SU-DHL-6 (cell line): ENCODE results near the gene NDUFC2.
"Not testable (repeated sequence)": the region's sequence is repeated elsewhere in the genome, so short reads cannot be mapped to it uniquely, and the experiment has no call there.

ENCODE experiments used
- H2AFZ ChIP-seq: fragments of 200-600 bp; sonication (generic); 2 replicates; pipeline ENCODE4 v1.6.1; 2014; ENCODE audit warnings: low read depth, mild to moderate bottlenecking, moderate library complexity, mixed read lengths, antibody characterized with exemption, low read length; ENCODE audit not compliant: severe bottlenecking
- H3F3A ChIP-seq: fragments of 200-600 bp; shearing (Covaris generic); 2 replicates; pipeline ENCODE4 v1.6.0; 2016; ENCODE audit warnings: antibody characterized with exemption, mild to moderate bottlenecking; ENCODE audit not compliant: insufficient read depth
- H3K27ac ChIP-seq: fragments of 200-600 bp; sonication (generic); 2 replicates; pipeline ENCODE4 v1.5.1; 2016; ENCODE audit warnings: low read depth, mild to moderate bottlenecking, low read length, moderate library complexity, mixed read lengths
- H3K27me3 ChIP-seq: fragments of 200-600 bp; sonication (generic), shearing (Covaris generic); 2 replicates; pipeline ENCODE4 v1.6.0; 2014; ENCODE audit warnings: mild to moderate bottlenecking, low read length
- H3K36me3 ChIP-seq: fragments of 200-600 bp; sonication (generic); 2 replicates; pipeline ENCODE4 v1.6.1; 2014; ENCODE audit warnings: mild to moderate bottlenecking, low read length, mixed read lengths
- H3K4me2 ChIP-seq: fragments of 300-600, 200-600 bp; shearing (Covaris generic), sonication (generic); 2 replicates; pipeline ENCODE4 v1.6.0; 2014; ENCODE audit warnings: low read length, low read depth, mild to moderate bottlenecking; ENCODE audit not compliant: poor library complexity, severe bottlenecking
- H3K4me3 ChIP-seq: fragments of 200-600 bp; sonication (generic); 2 replicates; pipeline ENCODE4 v1.5.1; 2014; ENCODE audit warnings: antibody characterized with exemption, low read length, mild to moderate bottlenecking, mixed read lengths; ENCODE audit not compliant: insufficient read depth, poor library complexity, severe bottlenecking
- H3K79me2 ChIP-seq: fragments of 200-600 bp; sonication (generic); 2 replicates; pipeline ENCODE4 v1.6.1; 2014; ENCODE audit warnings: mild to moderate bottlenecking, low read length, moderate library complexity; ENCODE audit not compliant: insufficient read depth
- H3K9ac ChIP-seq: fragments of 200-600 bp; sonication (generic); 2 replicates; pipeline ENCODE4 v1.7.0; 2014; ENCODE audit warnings: mild to moderate bottlenecking, low read length
- H3K9me2 ChIP-seq: fragments of 200-600 bp; sonication (generic); replicated peaks from 2 replicates; pipeline ENCODE4 v1.6.1; 2014; ENCODE audit warnings: low read length; ENCODE audit not compliant: insufficient read depth
- H3K9me3 ChIP-seq: fragments of 200-600 bp; sonication (generic); 2 replicates; pipeline ENCODE4 v1.6.1; 2014; ENCODE audit warnings: low read length, mixed read lengths; ENCODE audit not compliant: insufficient read depth
- H4K20me1 ChIP-seq: fragments of 200-600 bp; sonication (generic); 2 replicates; pipeline ENCODE4 v1.6.1; 2014; ENCODE audit warnings: low read depth, mild to moderate bottlenecking, antibody characterized with exemption, low read length, moderate library complexity, mixed read lengths
- CTCF ChIP-seq: fragments of 200-600 bp; sonication (generic); IDR thresholded peaks from one replicate; pipeline ENCODE4 v1.5.1; 2017; ENCODE audit warnings: antibody characterized with exemption, mild to moderate bottlenecking, low read length, moderate library complexity; ENCODE audit not compliant: insufficient read depth, poor library complexity, severe bottlenecking
- EZH2phosphoT487 ChIP-seq: fragments of 200-600 bp; sonication (generic), shearing (Covaris generic); conservative IDR thresholded peaks from 2 replicates; pipeline ENCODE4 v1.6.1; 2018; ENCODE audit warnings: mild to moderate bottlenecking, antibody characterized with exemption, low read length, moderate library complexity, mixed read lengths

NDUFC2 gene

GRCh38 chr11:78041843-78042440 lies 37.7 kb downstream of the NDUFC2 start:
- H4K20me1 ChIP-seq, result no peaks in the 10 kb centered on the region
- H3K27ac ChIP-seq, result no peak overlapping the region
- no peak overlapping the region for H3K4me2 ChIP-seq
- no peaks in the 10 kb centered on the region for H3K9me3 ChIP-seq
- no peaks in the 10 kb centered on the region for H3K9me2 ChIP-seq
- no peak overlapping the region for H3K4me3 ChIP-seq
- H3K36me3 ChIP-seq, result no peaks in the 10 kb centered on the region
- H3K9ac ChIP-seq, result no peak overlapping the region
- H3K79me2 ChIP-seq, result no peaks in the 10 kb centered on the region
- TF ChIP-seq EZH2phosphoT487, result no peak
- no peak for TF ChIP-seq CTCF
- no peaks in the 10 kb centered on the region for H3F3A ChIP-seq
- no peaks in the 10 kb centered on the region for H3K27me3 ChIP-seq
- H2AFZ ChIP-seq, result no peak overlapping the region

- H2AFZ ChIP-seq, H3K9ac ChIP-seq, H3K4me2 ChIP-seq, H3K27ac ChIP-seq, H3K27me3 ChIP-seq, H3K9me2 ChIP-seq, H3K9me3 ChIP-seq, H4K20me1 ChIP-seq, H3K36me3 ChIP-seq, H3K4me3 ChIP-seq, H3F3A ChIP-seq, H3K79me2 ChIP-seq: not testable (repeated sequence)
These were observed 38.3 kb downstream of the NDUFC2 start for GRCh38 chr11:78041380-78041719.

- no peak for TF ChIP-seq EZH2phosphoT487
- no peak for TF ChIP-seq CTCF
- H4K20me1 ChIP-seq, result no peaks in the 10 kb centered on the region
- H3K79me2 ChIP-seq, result no peaks in the 10 kb centered on the region
- no peaks in the 10 kb centered on the region for H3F3A ChIP-seq
- H3K27me3 ChIP-seq, result no peaks in the 10 kb centered on the region
- no peak overlapping the region for H2AFZ ChIP-seq
- H3K9ac ChIP-seq, result no peak overlapping the region
- H3K36me3 ChIP-seq, result no peaks in the 10 kb centered on the region
- no peak overlapping the region for H3K4me2 ChIP-seq
- H3K9me3 ChIP-seq, result no peaks in the 10 kb centered on the region
- H3K4me3 ChIP-seq, result no peak overlapping the region
- no peaks in the 10 kb centered on the region for H3K9me2 ChIP-seq
- no peak overlapping the region for H3K27ac ChIP-seq
These were observed 38.8 kb downstream of the NDUFC2 start for GRCh38 chr11:78040691-78041379.

- TF ChIP-seq EZH2phosphoT487 (no peak), CTCF (no peak)
- no peaks in the 10 kb centered on the region for H3K79me2 ChIP-seq
- H3K27ac ChIP-seq, result no peak overlapping the region
- H3K9ac ChIP-seq, result no peak overlapping the region
- H3F3A ChIP-seq, result no peaks in the 10 kb centered on the region
- H3K9me2 ChIP-seq, result no peaks in the 10 kb centered on the region
- no peak overlapping the region for H3K4me2 ChIP-seq
- no peaks in the 10 kb centered on the region for H3K36me3 ChIP-seq
- H2AFZ ChIP-seq, result peak overlapping the region; percentile 14
- H4K20me1 ChIP-seq, result no peaks in the 10 kb centered on the region
- H3K9me3 ChIP-seq, result no peaks in the 10 kb centered on the region
- H3K4me3 ChIP-seq, result no peak overlapping the region
- no peaks in the 10 kb centered on the region for H3K27me3 ChIP-seq
These were observed 39.6 kb downstream of the NDUFC2 start for GRCh38 chr11:78039919-78040671.
